ENCODE measurements around the gene PDE8B.
A peak's percentile ranks its signal among the peaks of the same experiment; 100 is the strongest.

PDE8B gene

DNA sequence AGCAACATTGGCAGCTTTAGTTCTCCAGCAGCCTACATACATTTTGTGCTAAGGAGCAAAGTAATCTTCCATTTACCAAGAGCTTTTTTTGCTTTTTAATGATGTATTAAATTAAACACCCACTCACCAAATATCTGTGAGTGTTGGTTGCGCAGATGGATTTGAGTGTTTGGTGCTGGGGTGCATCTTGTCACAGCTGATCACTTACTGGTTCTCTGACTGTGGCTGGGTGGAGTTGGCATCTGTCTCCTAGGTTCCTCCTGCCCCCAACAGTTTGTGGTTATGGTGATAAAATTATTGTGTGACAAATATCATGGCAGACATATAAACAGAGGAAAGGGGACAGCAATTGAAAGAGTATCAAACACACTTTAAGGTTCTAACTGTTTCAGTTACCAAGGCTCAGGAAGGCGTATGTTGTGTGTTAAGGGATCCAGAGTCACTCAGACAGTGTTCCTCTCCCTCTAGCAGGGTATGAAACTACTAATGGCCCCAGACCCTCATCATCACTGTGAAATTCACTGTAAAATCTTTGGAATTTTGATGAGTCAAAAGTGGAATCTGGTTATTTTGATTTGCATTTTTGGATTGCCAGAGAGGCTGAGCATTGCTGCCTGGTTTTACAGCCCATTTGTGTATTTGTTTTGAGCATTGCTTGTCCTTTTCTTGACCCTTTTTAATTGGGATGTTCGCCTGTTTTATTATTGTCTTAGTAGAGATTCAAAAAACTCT lies 81.7 kb downstream of the PDE8B start:
- DNase-seq: no peak

DNA sequence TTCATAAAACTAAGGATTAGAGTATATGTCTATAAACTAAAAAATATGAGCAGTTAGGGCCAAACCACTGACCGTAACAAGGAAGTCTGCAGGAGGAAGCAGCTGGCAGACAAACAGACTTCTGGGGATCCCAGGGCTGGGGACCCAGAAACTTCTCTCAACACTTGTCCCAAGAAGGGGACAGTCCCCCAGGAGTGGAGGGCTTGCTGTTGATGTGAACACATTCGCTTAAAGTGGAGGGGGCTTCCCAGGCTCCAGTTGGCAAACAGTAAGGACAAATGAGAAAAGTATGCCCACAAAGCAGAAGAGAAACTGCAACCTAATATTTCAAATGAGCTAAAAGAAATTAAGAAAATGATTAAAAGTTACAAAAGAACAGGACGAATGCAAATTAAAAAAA lies 83.7 kb downstream of the PDE8B start:
- DNase-seq: peak; percentile 55

DNA sequence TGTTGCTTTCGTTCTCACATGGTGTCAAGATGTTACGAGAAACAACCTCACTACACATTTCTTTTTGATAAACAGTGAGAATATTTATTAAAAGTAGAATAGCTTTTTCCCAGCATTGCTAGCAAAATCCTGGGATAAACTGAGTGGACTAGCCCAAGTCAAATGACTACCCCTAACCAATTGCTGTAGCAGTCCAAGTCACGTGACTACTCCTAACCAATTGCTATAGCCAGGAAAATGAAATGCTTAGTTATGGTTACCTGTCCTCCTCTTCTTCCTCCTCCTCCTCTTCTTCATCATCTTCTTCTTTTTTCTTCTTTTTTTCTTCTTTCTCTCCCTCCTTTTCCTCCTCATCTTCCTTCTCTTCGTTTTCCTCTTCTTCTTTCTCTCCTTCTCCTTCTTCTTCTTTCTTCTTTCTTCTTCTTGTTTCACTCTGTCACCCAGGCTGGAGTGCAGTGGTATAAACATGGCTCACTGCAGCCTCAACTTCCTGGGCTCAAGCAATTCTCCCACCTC lies 85.4 kb downstream of the PDE8B start:
- no peak for DNase-seq

DNA sequence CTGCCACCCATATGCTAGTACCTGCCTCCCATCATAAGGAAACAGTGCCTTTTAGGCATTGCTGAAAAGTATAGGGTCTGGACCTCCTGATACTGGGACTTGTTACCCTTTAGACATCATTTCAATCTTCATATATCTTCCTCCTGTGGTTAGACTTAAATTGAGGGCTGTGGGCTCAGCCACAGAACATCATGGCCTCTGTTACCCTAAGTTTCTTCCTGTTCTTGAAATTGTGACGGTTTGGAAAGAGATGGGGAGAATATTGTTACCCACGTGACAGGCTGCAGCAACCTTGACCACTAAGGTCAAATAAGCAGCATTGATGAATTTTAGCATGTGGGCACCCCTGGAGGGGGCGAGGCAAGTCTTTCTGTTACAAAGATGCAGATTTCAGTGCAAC lies 87.7 kb downstream of the PDE8B start:
- no peak for DNase-seq

DNA sequence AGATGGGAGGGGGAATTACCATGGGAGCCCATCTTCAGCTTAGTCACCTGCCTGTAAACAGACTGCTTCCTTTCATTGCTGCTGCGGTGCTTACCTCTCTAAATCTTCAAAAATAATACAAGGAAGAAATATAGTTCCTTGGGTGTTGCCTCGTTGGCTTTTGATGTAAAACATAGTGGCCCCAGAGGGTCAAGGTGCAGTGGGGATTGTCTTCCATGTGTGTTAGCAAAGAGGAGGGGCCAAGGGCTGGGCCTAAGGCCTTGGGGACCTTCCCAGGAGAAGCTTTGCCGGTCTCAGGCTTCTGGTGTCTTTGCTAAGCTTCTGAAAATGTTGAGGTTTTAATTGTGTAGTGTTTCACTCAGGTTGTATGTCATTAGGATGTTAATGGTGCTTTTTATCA lies 90.0 kb downstream of the PDE8B start:
- DNase-seq: no peak

DNA sequence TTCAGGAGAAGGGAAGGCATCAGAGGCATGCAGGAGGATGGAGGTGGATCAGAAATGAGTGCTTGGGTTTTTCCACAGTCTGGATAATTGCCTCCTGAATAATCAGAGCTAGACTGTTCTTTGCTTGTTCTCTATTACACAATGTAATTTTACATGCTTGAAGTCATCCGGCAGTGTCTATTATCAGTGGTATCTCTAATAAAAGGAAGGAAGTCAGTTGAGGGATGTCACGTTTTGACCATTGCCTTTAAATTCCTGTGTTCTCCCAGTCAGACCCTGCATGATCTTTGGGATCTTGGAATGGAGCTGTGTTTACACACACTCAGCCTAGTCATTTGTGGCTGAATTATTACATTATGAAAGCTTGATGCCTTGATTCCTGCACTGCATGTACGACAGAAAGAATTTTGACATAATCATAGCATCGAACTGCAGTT lies 91.0 kb downstream of the PDE8B start:
- DNase-seq: no peak

DNA sequence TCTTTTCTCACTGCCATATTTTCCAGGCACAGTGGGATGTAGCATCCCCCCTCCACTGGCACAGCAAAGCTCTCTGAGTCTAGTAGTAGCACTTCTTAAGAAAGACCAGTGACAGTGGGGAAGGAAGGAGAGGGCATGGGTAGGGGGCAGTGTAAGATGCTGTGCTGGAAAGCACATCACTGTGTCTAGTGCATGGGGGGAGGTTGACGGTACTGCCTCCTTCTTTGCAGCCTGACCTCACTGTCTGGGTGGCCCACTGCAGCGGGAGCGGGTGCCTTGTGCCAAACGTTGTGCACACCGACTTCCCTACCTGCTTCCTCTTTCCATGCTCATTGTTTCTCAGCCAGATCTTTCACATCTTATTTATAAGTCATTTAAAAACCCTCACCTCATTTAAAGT lies 91.8 kb downstream of the PDE8B start:
- DNase-seq: no peak

DNA sequence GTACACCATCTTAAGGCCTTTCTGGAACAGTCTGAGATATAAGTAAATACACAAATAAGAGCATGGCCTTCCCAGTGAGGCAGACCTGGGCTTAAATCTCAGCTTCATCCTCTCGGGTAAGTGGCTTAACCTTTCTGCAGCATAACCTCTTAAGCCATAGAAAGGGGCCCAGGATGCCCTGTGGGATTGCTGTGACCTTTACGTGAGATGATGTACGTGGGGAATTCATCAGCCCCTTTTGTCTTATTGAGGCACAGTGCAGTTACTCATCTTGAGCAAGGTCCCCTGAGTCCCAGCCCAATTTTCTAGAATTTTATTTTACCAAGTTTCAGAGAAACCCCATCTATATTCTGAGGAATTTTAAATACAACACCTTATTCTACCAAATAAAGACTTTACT lies 92.2 kb downstream of the PDE8B start:
- no peak for DNase-seq

DNA sequence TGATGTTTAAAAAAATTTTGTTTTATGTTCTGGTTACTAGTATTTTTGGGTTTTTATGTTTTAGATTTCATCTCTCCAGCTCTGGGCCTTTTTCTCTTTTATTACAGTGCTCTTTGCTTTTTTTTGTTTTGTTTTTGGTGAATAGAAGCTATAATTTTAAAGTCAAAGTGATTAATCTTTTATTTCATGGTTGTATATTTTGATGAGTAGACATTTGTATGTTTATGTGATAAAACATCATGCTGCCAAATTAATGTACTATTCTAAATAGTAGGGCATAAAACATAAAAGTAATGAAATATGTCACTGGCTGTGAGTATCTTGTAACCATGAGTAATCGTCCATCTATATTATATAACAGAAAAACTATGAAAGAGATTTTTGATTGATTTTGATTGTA lies 93.9 kb downstream of the PDE8B start:
- DNase-seq: no peak

DNA sequence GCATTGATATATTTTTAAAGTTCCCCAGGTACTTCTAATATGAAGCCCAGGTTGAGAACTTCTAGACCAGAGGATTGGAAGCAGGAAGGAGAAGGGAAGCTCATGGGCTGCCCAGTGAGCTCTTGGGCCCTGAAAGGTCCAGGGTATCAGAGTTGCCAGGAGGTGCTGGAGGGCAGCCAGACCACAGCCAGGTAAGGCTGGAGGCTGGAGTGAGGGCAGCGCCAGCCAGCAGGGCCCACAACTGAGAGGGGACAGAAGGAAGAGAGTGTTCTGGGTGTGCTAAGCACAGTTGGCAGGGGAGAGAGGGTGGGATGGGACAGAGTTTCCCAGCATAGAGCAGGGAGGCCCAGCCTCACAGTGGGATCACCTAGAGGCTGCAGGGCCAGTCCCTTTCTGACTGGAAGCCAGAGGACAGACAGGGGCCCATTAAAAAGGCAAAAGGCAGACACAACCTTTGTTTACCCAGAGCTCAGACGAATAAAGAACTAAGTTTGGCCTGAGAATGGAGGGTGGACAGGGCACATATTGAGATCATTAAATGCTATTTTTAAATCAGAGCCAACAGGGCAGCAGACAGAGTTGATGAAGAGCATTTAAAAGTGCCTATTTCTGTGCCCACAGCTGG lies 94.9 kb downstream of the PDE8B start:
- DNase-seq: no peak

DNA sequence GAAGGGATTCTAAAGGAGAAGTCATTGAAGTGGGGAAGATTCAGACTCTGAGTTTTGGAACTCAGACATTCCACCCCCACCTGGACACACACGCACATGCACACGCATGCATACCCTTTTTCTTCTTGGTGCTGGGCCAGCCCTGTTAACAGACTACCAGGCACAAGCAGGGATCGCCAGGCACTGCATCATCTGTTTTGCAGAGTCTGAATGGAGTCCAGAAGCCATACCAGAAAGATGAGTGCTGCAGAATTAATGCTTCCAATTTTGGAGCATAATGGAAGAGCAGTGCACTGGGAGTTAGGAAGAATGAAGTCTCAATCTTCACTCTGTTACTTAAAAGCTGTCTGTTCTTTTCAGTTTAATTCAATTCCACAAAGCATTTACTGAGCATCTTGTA lies 95.5 kb downstream of the PDE8B start:
- DNase-seq: no peak

DNA sequence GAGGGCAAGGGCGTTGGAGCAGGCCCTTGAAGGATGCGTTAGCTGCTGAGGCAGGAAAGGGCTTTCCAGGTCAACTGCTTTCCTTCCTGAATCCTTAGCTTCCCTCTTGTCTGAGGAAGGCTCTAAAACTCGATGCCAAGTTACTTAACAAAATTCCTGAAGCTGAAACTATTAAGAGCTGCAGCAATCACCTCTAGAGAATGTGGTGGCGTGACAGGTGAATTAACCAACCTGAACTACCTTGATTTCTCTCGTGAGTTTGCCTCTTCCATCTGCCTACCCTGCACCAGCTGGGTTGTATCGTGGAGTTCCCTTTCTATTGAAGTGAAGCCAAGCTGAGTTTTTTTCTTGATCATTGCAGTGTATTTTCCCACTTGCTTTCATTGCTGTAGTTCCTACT lies 96.1 kb downstream of the PDE8B start:
- no peak for DNase-seq

DNA sequence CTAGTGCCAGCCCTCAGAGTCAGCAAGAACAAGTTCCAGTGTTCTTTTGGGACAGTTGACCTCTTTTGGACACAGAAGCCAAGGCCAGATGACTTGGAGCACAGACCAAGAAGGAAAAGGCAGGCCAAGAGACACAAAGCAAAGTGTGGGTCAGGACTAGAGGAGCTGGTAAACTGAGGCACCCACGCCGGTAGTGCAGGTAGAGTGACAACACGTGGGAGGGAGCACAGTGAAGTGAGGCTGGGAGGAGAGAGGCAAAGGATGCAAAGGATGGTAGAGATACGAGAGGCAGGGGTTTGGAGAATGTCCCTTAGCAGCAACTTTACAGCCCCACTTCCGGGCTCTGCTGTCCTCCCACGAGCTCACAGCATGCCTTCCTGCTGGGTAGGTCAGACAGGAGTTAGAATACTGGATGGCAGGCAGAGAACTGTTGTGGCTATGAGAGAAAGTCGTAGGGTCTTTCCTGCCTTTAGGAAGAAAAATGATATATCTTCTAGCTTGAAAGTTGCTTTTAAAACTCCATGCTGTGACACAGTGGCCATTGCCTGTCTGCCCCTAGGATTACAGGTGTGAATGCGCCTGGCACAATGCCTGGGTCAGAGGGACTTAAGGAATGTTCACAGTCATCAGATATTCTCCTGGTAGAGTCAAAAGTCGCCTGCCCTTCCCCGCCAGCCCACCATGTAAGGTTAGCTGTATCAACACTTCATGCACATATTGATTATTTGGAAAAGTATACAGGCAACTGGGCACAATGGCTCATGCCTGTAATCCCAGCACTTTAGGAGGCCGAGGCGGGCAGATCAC lies 97.9 kb downstream of the PDE8B start:
- DNase-seq: no peak

DNA sequence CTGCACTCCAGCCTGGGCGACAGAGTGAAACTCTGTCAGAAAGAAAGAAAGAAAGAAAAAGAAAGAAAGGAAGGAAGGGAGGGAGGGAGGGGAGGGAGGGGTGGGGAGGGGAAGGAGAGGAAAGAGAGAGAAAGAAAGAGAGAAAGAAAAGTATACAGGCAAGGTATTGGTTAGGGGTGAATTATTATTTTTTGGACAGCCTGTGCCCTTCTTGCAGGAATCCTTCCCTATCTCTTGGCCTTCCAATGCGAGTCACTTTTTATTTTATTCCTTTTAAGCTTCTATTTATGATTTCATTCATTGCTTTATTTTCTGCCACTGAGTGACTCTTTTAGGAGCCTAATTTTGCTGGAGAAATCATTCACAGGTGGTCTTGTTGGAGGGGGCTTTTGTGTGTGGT lies 98.7 kb downstream of the PDE8B start:
- no peak for DNase-seq

DNA sequence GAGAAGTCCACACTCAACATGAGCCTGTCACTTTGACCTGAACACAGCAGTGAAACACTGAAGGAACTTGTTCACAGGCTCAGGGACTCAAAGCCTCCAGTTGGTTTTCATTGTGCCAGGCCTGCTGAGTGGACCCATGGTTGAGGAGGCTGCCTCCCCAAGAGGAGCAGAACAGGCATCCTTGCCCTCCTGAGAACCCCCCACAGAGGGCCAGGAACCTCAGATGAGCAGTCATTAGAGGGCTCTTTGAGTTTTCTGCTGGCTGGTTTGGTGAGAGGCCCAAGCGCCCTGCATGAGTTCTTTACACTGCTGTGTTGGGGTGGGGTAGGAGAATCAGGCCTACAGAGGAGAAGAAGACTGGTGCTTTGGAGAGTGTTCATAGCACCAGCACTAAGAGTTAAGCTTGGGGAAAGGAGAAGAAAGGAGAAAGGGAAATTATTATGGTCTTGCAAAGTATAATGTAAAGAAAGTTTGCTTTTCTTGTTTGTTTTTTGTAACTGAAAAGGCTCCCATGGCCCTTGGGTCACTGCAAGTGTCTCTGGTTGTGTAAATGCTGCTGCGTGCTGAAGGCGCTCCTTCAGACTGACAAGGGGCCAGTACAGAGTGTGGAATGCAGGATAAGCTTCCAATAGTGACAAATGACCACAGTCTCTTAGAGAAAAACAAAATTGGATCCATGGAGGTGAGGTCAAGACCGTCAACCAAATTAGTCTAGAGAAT lies 100.2 kb downstream of the PDE8B start:
- DNase-seq: no peak

DNA sequence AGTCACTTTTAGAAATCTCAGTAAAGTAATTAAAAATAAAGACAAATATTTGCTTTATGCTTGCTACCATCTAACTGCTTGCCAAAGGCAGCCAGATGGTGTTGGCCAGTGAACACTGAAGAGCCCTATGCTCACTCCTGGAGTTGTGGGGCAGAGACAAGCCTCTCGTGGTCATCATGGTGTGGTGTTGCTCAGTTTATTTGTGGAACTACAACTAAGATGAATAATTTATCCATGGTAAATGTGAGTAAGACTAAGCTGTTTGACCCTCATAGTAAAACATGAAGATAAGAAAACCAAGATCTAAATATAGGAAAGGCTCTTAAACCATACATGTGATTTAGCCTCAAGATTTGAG lies 100.7 kb downstream of the PDE8B start:
- DNase-seq: no peak

DNA sequence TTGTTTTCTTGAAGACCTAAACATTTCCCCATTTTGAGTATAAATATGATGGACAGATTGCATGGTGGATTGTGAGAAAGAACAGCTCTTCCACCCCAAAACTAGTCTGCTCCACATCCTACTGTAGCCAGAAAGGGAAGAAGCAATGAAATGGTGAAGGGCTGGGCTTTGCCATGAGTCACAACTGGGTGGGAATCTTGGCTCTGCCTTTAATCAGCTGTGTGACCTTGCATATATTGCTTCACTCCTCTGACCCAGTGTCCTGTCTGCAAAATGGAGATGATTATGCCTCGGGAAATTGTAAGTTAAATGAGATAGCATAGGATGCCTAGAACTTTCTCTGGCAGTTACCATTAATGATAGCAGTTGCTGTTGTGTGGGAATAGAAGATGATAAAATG lies 101.9 kb downstream of the PDE8B start:
- no peak for DNase-seq

DNA sequence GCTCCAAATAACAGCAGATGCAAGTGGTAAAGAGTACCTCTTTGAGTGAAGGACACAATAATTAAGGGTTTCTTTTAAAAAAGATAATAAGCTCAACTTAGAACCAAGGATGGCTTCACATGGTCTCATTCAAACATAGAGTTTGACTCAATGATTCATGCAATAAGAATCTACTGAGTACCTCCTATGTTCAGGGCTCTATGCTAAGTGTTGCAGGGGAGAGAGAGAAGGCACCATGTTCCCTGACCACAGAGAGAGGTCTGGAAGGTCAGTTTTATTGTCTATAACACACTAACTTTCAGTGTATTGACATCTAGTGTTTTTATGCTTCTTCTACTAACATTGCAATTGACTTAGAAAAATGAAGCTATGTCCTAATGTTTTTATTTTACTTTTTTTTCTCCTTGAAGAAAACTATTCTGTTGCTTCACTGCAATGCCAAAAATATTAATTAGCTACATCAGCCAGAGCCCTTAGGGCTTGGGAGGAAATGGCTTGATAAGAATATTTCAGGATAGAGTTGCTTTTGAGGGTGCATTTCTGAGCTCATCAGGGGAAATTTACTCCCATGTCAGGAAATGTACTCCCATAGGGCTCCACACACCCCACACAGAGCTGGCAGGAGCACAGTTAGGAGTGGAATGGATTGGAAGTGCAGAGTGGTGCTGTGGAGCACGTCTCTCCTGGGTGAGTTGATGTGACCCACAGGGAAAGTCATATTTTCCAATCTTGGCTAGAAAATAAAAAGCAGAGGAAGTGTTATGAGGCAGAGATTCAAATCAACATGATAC lies 106.6 kb downstream of the PDE8B start:
- no peak for DNase-seq

DNA sequence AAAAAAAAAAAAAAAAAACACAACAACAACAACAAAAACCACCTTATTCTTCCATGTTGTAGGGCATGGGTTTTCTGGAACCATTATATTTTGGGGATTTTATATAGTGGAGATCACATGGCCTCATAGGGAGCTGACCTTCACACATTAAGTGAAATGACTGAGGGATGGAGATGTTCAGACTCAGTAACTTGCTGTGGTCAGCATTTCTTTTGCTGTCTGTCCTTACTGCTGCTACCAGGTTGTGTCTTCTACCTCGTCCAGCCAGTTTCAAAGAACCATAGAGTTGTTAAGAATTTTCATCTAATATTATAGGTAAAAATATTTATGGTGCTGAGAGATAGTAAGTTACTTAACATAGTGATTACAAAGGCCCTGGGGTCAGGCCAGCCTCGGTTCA lies 107.6 kb downstream of the PDE8B start:
- DNase-seq: no peak

DNA sequence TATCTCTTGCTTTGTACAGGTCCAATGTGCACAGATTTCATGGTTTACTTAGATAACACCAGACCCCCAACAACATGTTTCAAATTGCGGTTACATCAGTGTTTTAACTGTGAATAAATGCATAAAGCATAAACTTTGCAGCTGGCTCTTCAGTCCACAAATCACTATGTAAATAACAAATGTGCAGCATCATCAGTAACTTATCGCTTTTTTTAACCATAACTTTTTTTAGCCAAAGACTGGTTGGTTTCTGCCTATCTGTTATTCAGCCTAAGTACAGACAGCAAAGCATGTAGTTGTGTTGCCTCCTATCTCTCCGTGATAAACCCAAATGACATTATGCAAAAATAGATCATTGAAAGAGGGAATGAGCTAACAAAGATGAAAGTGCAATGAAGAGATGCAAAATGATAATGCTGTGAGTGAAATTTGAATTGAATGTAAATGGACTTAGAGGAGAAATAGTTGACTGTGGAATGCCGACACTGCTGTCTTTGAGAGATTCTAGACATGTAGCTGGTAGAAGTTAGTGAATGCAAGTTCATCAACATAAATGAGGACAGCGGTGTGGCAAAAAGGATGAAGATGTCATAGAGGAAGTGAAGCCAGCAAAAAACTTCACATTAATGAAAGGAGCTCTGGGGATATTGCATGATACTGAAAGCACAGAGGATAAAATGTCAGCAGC lies 108.8 kb downstream of the PDE8B start:
- no peak for DNase-seq

DNA sequence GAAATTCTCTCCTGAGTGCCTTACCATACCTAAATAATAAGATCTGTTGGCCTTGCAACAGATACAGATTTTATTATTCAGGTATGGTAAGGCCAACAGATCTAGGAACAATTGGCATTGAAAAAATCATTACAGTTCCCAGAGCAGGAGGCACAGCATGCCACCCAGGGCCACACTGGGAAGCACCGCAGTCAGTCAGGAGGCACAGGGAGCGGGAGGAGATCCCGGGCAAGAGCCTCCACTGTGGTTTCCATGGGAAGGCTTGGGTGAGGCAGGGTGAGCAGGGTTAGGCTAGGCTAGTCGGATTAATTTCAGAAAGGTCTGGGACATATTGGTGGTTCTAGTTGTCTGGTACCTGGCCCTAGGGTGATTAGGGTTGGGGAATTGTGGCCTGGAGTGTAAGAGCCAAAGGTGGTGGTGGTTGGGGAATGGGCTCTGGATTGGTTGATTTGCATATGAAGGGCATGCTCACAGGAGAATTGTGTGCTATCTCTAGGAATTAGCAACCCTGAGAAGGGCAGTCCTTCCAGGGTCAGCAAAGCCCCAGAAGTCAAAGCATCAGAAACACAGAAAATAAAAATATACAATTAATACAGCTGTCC lies 111.4 kb downstream of the PDE8B start:
- DNase-seq: no peak
